ENCODE data around the gene DNAJC16.
A peak's percentile ranks its signal among the peaks of the same experiment; 100 is the strongest.
"Not testable (repeated sequence)": the region's sequence is repeated elsewhere in the genome, so short reads cannot be mapped to it uniquely, and the experiment has no call there.

DNAJC16 gene

GRCh38 chr1:15507278-15507677, 19.4 kb upstream of the DNAJC16 start:
- no peak for DNase-seq

- DNase-seq: no peak
Observed at GRCh38 chr1:15508700-15509487, 17.8 kb upstream of the DNAJC16 start.

- no peak for DNase-seq
Observed at GRCh38 chr1:15509586-15509985, 17.1 kb upstream of the DNAJC16 start.

GRCh38 chr1:15510611-15511405, 15.8 kb upstream of the DNAJC16 start:
- DNase-seq: no peak

GRCh38 chr1:15513192-15513591, 13.5 kb upstream of the DNAJC16 start:
- no peak for DNase-seq

GRCh38 chr1:15513919-15514318, 12.7 kb upstream of the DNAJC16 start:
- no peak for DNase-seq

- DNase-seq: not testable (repeated sequence)
Observed at GRCh38 chr1:15514557-15514956, 12.1 kb upstream of the DNAJC16 start.

- DNase-seq: no peak
Observed at GRCh38 chr1:15515022-15515663, 11.5 kb upstream of the DNAJC16 start.

GRCh38 chr1:15519625-15520024, 7.0 kb upstream of the DNAJC16 start:
- no peak for DNase-seq

- not testable (repeated sequence) for DNase-seq
Observed at GRCh38 chr1:15521206-15521906, 5.3 kb upstream of the DNAJC16 start.

GRCh38 chr1:15522551-15522950, 4.1 kb upstream of the DNAJC16 start:
- no peak for DNase-seq

- no peak for DNase-seq
Observed at GRCh38 chr1:15523104-15524020, 3.3 kb upstream of the DNAJC16 start.

GRCh38 chr1:15524021-15524282, 2.7 kb upstream of the DNAJC16 start, which contains the start of gene CASP9:
TSS of gene CASP9 (minus strand) at chr1:15524215. CDS start at chr1:15524200, 15 bp downstream.
- no peak for DNase-seq

- DNase-seq: peak; percentile 100
Observed at GRCh38 chr1:15524283-15525049, 2.2 kb upstream of the DNAJC16 start.

GRCh38 chr1:15525050-15526020, 1.3 kb upstream of the DNAJC16 start:
- DNase-seq: no peak

- peak; percentile 21 for DNase-seq
Observed at GRCh38 chr1:15526021-15526489, 593 bp upstream of the DNAJC16 start.

- DNase-seq: no peak
Observed at GRCh38 chr1:15531003-15531402, 4.4 kb downstream of the DNAJC16 start.

- DNase-seq: no peak
Observed at GRCh38 chr1:15531682-15532081, 5.0 kb downstream of the DNAJC16 start.

- DNase-seq: no peak
Observed at GRCh38 chr1:15538771-15539170, 12.1 kb downstream of the DNAJC16 start.

- no peak for DNase-seq
Observed at GRCh38 chr1:15540186-15540585, 13.5 kb downstream of the DNAJC16 start.

All from T-helper 9 cell (primary cell).